NCI-H1105 treated with DMSO at 0.1 percent for 48 hours (cell line): ENCODE data around the gene YIF1B.
"Not testable (repeated sequence)": the region's sequence is repeated elsewhere in the genome, so short reads cannot be mapped to it uniquely, and the experiment has no call there.

ENCODE experiments used
- DNase-seq: peaks from one replicate; lab custom pipeline; 2025; lab: John Stamatoyannopoulos, UW

YIF1B gene

GRCh38 chr19:38276942-38277517 lies 38.7 kb downstream of the YIF1B start:
- no peak for DNase-seq

- DNase-seq: no peak
These were observed 41.0 kb downstream of the YIF1B start for GRCh38 chr19:38274739-38275138.

- DNase-seq: no peak
These were observed 42.2 kb downstream of the YIF1B start for GRCh38 chr19:38273499-38273898.

GRCh38 chr19:38270587-38271167 lies 45.1 kb downstream of the YIF1B start:
- no peak for DNase-seq

GRCh38 chr19:38268539-38268938 lies 47.2 kb downstream of the YIF1B start:
- no peak for DNase-seq

- no peak for DNase-seq
These were observed 47.8 kb downstream of the YIF1B start for GRCh38 chr19:38267761-38268483.

- no peak for DNase-seq
These were observed 48.7 kb downstream of the YIF1B start for GRCh38 chr19:38266981-38267597.

- no peak for DNase-seq
These were observed 49.8 kb downstream of the YIF1B start for GRCh38 chr19:38265921-38266429.

- no peak for DNase-seq
These were observed 50.4 kb downstream of the YIF1B start for GRCh38 chr19:38265213-38265861.

GRCh38 chr19:38264486-38265212 lies 51.1 kb downstream of the YIF1B start, which contains the start of gene SPINT2:
TSS of gene SPINT2 (plus strand) at chr19:38264573. CDS start at chr19:38264893, 320 bp downstream.
- DNase-seq: peak; percentile 93

- DNase-seq: peak; percentile 96
These were observed 51.9 kb downstream of the YIF1B start for GRCh38 chr19:38263689-38264485.

- DNase-seq: no peak
These were observed 53.0 kb downstream of the YIF1B start for GRCh38 chr19:38262585-38263268.

- DNase-seq: not testable (repeated sequence)
These were observed 53.8 kb downstream of the YIF1B start for GRCh38 chr19:38261942-38262341.

GRCh38 chr19:38255383-38256014 lies 60.2 kb downstream of the YIF1B start:
- DNase-seq: no peak

GRCh38 chr19:38253788-38254187 lies 62.0 kb downstream of the YIF1B start:
- DNase-seq: no peak
